Fibroblast of lung (primary cell): ENCODE measurements around the gene IDUA. TPM values are rescaled to one million over a fixed set of nuclear protein-coding genes. Genes with fewer than 3 reads are reported as not detected.

Source experiments
- DNase-seq, 2 donors: peaks; one replicate each; pipeline versions ENCODE4 v3.0.0 to v3.0.0-alpha.2; 2010; ENCODE audit warnings: low read depth in 2 of 2
- H2AFZ ChIP-seq: 2 replicates; pipeline ENCODE4 v1.5.1; 2012; ENCODE audit warnings: low read length, control low read depth, inconsistent platforms
- H3K27ac ChIP-seq: 2 replicates; pipeline ENCODE4 v1.5.1; 2011; ENCODE audit warnings: low read length, control low read depth; ENCODE audit not compliant: insufficient read depth
- H3K27me3 ChIP-seq: 2 replicates; pipeline ENCODE4 v1.5.1; 2011; ENCODE audit warnings: mild to moderate bottlenecking, low read length; ENCODE audit not compliant: control insufficient read depth, insufficient read depth
- H3K36me3 ChIP-seq: 2 replicates; pipeline ENCODE4 v1.5.1; 2011; ENCODE audit warnings: low read length; ENCODE audit not compliant: control insufficient read depth, insufficient read depth
- H3K4me1 ChIP-seq: 2 replicates; pipeline ENCODE4 v1.5.1; 2011; ENCODE audit warnings: low read length; ENCODE audit not compliant: control insufficient read depth, insufficient read depth; ENCODE audit errors: extremely low read depth
- H3K4me2 ChIP-seq: 2 replicates; pipeline ENCODE4 v1.5.1; 2011; ENCODE audit warnings: low read length, control low read depth; ENCODE audit not compliant: insufficient read depth; ENCODE audit errors: extremely low read depth
- H3K4me3 ChIP-seq, 4 experiments: fragments of 200-600 bp in 1 of 4; sonication (generic) in 1 of 4; replicated peaks in 1 of 4; 2 replicates each; pipeline ENCODE4 v1.5.1; 2011 to 2016; ENCODE audit warnings: low read length in 4 of 4, low read depth in 3 of 4, mild to moderate bottlenecking in 3 of 4, control low read depth in 2 of 4, inconsistent platforms in 1 of 4, mixed read lengths in 1 of 4; ENCODE audit not compliant: insufficient read depth in 1 of 4; ENCODE audit errors: control extremely low read depth in 1 of 4
- H3K79me2 ChIP-seq: 2 replicates; pipeline ENCODE4 v1.5.1; 2012; ENCODE audit warnings: mild to moderate bottlenecking, low read length, inconsistent platforms; ENCODE audit not compliant: control insufficient read depth, insufficient read depth
- H3K9ac ChIP-seq: 2 replicates; pipeline ENCODE4 v1.5.1; 2011; ENCODE audit warnings: mild to moderate bottlenecking, low read length, control low read depth; ENCODE audit not compliant: insufficient read depth
- H3K9me3 ChIP-seq: 2 replicates; pipeline ENCODE4 v1.5.1; 2012; ENCODE audit warnings: low read depth, low read length; ENCODE audit not compliant: control insufficient read depth, insufficient read depth
- H4K20me1 ChIP-seq: 2 replicates; pipeline ENCODE4 v1.5.1; 2011; ENCODE audit warnings: low read length; ENCODE audit not compliant: control insufficient read depth, insufficient read depth; ENCODE audit errors: extremely low read depth
- EZH2 ChIP-seq: IDR thresholded peaks from 2 replicates; pipeline ENCODE4 v1.5.1; 2012; ENCODE audit warnings: low read length, control low read depth, mild to moderate bottlenecking; ENCODE audit errors: missing control alignments
- polyA plus RNA-seq, 2 donors: library from polyadenylated mRNA; depleted of rRNA in 1 of 2; stranded (reverse) in 1 of 2; unstranded in 1 of 2; fragments of >200 nt; gene quantifications; 2 replicates each; pipeline ENCODE4 v1.2.1, GENCODE V29; 2011 to 2012; ENCODE audit warnings: missing spikeins in 1 of 2
- total RNA-seq: library from RNA; depleted of rRNA; stranded (reverse); fragments of >200 nt; gene quantifications from 2 replicates; pipeline ENCODE4 v1.2.1, GENCODE V29; 2014
- TF ChIP-seq, protein P1 (sequence below), 2 donors: IDR thresholded peaks in 1 of 2; conservative IDR thresholded peaks in 1 of 2; 1 replicate in 1 of 2; 2 replicates in 1 of 2; pipeline ENCODE4 v1.5.1; 2011 to 2012; ENCODE audit warnings: low read length in 2 of 2, control low read depth in 1 of 2, inconsistent platforms in 1 of 2, low read depth in 1 of 2, mild to moderate bottlenecking in 1 of 2

IDUA gene
- total and polyA plus RNA-seq, 2 donors (not counting 1 experiment from before 2014, with no cell fraction given): 3.1 to 11.1 TPM

DNA sequence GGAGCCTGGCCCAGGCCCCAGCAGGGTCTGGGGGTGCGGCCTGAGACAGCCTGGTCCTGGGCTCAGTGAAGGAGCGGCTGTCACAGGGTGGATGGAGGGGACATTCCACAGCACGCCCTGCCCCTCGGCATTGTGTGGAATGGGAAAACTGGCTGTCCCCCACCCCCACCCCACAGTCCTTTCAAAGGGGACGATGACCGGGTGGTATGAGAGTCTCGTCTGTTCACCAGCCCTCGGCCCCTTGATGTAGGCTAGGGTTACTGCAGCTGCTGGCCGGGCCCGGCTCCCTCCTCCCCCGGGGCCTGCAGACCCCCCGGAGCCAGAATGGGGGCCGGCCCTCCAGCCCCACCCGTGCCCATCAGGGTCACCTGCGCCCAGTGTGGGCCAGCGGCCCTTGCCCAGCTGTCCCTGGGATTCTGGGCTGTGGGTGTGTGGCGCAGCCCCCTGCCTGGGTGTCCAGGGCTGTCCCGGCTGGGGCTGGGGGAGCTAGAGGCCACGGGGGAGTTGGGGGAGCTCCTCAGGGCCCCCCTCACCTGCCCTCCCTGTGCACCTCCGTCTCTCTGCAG lies 36.3 kb downstream of the IDUA start:
- H3K4me2 ChIP-seq: no peak overlapping the region
- no peak overlapping the region for H3K4me3 ChIP-seq
- H3K9ac ChIP-seq: no peak overlapping the region
- DNase-seq: no peak
- TF ChIP-seq EZH2: no peak
- TF ChIP-seq, protein P1, sequence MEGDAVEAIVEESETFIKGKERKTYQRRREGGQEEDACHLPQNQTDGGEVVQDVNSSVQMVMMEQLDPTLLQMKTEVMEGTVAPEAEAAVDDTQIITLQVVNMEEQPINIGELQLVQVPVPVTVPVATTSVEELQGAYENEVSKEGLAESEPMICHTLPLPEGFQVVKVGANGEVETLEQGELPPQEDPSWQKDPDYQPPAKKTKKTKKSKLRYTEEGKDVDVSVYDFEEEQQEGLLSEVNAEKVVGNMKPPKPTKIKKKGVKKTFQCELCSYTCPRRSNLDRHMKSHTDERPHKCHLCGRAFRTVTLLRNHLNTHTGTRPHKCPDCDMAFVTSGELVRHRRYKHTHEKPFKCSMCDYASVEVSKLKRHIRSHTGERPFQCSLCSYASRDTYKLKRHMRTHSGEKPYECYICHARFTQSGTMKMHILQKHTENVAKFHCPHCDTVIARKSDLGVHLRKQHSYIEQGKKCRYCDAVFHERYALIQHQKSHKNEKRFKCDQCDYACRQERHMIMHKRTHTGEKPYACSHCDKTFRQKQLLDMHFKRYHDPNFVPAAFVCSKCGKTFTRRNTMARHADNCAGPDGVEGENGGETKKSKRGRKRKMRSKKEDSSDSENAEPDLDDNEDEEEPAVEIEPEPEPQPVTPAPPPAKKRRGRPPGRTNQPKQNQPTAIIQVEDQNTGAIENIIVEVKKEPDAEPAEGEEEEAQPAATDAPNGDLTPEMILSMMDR (conservative IDR thresholded peaks at IDR 0.05 in 1 of 2, IDR thresholded peaks at IDR 0.05 in 1 of 2; ENCODE audit: low read depth in 1 of 2, low read length in 2 of 2): no peak
- no peaks in the 10 kb centered on the region for H3K4me1 ChIP-seq
- no peak overlapping the region for H2AFZ ChIP-seq
- H3K27ac ChIP-seq: no peak overlapping the region
- no peaks in the 10 kb centered on the region for H3K9me3 ChIP-seq
- H3K36me3 ChIP-seq: peaks cover 2% of the 10 kb centered on the region
- H4K20me1 ChIP-seq: no peaks in the 10 kb centered on the region
- H3K27me3 ChIP-seq: no peaks in the 10 kb centered on the region
- no peaks in the 10 kb centered on the region for H3K79me2 ChIP-seq

DNA sequence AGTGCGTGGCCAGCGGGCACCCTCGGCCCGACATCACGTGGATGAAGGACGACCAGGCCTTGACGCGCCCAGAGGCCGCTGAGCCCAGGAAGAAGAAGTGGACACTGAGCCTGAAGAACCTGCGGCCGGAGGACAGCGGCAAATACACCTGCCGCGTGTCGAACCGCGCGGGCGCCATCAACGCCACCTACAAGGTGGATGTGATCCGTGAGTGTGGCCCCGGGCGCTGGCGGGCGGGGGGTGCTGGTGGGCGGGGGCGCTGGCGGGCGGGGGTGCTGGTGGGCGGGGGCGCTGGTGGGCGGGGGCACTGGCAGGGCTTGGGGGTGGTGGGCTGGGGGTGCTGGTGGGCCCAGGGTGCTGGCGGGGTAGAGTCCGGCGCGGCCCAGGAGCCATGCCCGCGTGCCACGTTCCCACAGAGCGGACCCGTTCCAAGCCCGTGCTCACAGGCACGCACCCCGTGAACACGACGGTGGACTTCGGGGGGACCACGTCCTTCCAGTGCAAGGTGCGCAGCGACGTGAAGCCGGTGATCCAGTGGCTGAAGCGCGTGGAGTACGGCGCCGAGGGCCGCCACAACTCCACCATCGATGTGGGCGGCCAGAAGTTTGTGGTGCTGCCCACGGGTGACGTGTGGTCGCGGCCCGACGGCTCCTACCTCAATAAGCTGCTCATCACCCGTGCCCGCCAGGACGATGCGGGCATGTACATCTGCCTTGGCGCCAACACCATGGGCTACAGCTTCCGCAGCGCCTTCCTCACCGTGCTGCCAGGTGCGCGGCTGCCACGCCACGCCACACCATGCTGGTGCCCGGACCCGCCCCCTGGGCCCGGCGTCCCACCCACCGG lies 37.3 kb downstream of the IDUA start:
- no peak overlapping the region for H3K4me2 ChIP-seq
- H2AFZ ChIP-seq: no peak overlapping the region
- no peak for DNase-seq
- TF ChIP-seq, protein P1 (conservative IDR thresholded peaks at IDR 0.05 in 1 of 2, IDR thresholded peaks at IDR 0.05 in 1 of 2; ENCODE audit: low read depth in 1 of 2, low read length in 2 of 2): no peak
- TF ChIP-seq EZH2: no peak
- no peaks in the 10 kb centered on the region for H3K4me1 ChIP-seq
- H3K27ac ChIP-seq: no peak overlapping the region
- H3K79me2 ChIP-seq: no peaks in the 10 kb centered on the region
- peaks cover 2% of the 10 kb centered on the region for H3K36me3 ChIP-seq
- H4K20me1 ChIP-seq: no peaks in the 10 kb centered on the region
- no peak overlapping the region for H3K9ac ChIP-seq
- no peaks in the 10 kb centered on the region for H3K9me3 ChIP-seq
- H3K4me3 ChIP-seq: no peak overlapping the region
- no peaks in the 10 kb centered on the region for H3K27me3 ChIP-seq

DNA sequence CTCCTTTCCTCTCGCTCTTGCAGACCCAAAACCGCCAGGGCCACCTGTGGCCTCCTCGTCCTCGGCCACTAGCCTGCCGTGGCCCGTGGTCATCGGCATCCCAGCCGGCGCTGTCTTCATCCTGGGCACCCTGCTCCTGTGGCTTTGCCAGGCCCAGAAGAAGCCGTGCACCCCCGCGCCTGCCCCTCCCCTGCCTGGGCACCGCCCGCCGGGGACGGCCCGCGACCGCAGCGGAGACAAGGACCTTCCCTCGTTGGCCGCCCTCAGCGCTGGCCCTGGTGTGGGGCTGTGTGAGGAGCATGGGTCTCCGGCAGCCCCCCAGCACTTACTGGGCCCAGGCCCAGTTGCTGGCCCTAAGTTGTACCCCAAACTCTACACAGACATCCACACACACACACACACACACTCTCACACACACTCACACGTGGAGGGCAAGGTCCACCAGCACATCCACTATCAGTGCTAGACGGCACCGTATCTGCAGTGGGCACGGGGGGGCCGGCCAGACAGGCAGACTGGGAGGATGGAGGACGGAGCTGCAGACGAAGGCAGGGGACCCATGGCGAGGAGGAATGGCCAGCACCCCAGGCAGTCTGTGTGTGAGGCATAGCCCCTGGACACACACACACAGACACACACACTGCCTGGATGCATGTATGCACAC lies 38.2 kb downstream of the IDUA start:
- H3K79me2 ChIP-seq: no peaks in the 10 kb centered on the region
- no peak overlapping the region for H2AFZ ChIP-seq
- H3K27ac ChIP-seq: no peak overlapping the region
- H4K20me1 ChIP-seq: no peaks in the 10 kb centered on the region
- no peaks in the 10 kb centered on the region for H3K4me1 ChIP-seq
- no peak for DNase-seq
- no peaks in the 10 kb centered on the region for H3K9me3 ChIP-seq
- TF ChIP-seq EZH2: no peak
- TF ChIP-seq, protein P1 (conservative IDR thresholded peaks at IDR 0.05 in 1 of 2, IDR thresholded peaks at IDR 0.05 in 1 of 2; ENCODE audit: low read depth in 1 of 2, low read length in 2 of 2): no peak
- no peaks in the 10 kb centered on the region for H3K27me3 ChIP-seq
- H3K36me3 ChIP-seq: peaks cover 2% of the 10 kb centered on the region
- H3K4me2 ChIP-seq: no peak overlapping the region
- H3K4me3 ChIP-seq: no peak overlapping the region
- no peak overlapping the region for H3K9ac ChIP-seq
